ENCODE measurements around the gene NDUFS8. TPM values are rescaled to one million over a fixed set of nuclear protein-coding genes. Genes with fewer than 3 reads are reported as not detected.
A peak's percentile ranks its signal among the peaks of the same experiment; 100 is the strongest.

The NDUFS8 gene
- total RNA-seq, 1 experiment from 2014 or later = 167 TPM

DNA sequence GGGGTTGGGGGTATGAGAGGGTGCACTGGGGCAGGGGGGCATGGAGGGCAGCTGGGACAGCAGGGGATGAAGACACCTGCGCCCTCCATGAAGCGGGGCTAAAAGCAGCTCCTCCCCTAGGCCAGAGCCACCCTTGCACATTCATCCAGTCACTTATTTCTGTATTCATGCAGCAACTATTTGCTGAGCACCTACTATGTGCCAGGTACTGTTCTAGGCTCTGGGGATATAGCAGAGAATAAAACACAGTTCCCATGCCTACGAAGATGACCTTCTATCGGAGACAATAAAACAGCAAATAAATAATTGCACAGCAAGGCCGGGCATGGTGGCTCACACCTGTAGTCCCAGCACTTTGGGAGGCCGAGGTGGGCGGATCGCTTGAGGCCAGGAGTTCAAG lies 15.0 kb upstream of the NDUFS8 start:
- DNase-seq (ENCODE audit: low spot score) = no peak

DNA sequence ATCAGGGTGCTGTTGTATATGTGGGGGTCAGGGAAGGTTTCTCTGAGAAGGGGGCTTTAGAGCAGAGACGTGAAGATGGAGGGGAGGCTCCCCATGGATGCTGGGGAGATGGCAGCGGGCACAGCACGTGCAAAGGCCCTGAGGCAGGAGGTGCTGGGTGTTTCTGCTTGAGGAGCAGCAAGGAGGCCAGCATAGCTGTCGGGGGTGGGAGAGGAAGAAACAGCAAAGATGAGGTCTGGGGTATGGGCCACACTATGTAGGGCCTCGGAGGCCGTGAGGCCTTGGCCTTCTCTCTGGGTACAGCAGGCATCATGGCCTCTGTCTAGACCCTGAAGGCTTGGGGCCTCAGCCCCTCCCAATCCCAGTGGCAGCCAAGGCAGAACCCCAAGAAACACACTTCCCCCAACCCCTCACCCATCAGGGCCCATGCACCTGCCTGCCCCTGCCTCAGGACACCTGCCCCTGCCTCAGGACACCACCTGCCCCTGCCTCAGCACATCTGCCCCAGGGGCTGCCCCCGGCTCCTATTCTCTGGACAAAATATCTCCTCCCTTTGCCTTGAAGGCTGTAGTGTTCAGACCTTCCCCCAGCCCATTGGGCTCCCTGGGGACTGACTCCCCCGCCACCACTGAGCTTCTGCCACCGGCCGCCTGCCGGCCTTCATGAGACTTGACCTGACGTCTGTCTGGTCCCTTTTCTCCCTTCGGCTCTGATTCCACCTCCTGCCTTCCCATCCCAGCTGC lies 14.1 kb upstream of the NDUFS8 start:
- DNase-seq (ENCODE audit: low spot score) = no peak

DNA sequence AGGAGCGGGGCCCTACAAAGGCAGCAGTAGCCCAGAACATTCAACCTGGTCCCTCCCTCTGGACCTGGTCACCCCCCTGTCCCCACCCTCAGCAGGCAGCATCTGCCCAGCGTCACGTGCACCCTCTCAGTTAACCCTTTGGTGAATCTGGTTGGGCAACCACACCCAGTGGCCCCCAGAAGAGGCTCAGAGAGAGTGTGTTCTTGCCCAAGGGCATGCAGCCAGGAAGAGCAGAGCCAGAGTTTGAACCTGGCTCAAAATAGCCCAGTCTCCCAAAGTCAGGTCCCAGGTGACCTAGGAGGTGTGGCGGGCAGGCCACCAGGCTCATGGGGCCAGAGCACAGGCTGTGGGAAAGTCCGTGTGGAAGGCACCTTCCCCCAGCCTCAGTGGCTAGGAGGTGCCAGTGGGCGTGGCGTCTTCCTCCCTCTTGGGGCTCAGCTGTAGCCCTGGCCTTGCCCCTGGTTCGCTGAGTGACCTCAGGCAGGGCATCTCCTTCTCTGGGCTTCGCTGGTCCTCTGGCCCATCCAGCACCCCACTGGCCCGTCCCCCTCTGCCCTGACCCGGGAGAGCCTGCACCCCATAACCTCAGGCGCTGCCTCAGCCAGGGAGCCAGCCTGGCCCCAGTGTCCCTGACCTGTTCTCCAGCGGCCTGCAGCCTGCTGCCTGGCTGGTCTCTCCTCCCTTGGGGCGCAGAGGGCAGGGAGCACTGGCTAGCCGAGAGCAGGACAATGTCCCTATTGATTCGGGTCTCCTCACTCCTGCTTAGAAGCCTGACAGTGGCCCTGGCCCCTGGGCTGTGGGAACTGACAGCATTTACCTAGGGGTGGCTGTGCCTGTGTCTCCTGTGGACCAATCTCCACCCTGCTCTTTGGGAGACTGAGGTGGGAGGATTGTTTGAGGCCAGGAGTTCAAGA lies 13.3 kb upstream of the NDUFS8 start:
- no peak for DNase-seq (ENCODE audit: low spot score)

DNA sequence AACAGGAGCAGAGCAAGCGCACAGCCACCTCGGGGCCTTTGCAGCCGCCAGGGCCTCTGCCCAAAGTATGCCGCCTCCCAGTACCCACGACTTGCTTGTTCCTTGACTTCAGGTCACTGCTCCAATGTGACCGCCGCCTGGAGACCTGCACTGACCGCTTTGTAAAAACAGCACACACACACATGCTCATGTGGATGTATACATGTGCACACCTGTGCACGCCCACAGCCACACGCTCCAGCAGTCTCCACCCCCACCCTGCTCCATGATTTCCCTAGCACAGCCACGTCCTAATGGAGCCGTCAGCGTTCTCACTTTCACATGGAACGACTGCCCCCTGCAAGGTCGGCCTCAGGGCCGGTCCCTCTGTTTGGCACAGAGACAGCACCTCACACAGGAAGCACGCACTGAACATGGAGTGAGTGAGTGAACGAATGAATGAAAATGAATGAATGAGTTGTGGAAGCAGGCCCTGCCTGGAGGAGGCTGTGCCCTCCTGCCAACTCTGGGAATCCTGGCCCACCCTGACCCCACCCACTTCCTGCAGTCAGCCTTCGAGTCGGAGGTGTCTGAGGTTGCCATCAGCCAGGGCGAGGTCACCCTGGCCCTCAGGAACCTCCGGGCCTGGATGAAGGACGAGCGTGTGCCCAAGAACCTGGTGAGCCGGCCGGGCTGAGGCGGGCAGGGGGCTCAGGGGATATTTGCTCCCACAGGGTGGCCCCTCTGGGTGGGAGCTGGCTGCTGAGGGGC lies 12.3 kb upstream of the NDUFS8 start:
- DNase-seq (ENCODE audit: low spot score) = no peak

DNA sequence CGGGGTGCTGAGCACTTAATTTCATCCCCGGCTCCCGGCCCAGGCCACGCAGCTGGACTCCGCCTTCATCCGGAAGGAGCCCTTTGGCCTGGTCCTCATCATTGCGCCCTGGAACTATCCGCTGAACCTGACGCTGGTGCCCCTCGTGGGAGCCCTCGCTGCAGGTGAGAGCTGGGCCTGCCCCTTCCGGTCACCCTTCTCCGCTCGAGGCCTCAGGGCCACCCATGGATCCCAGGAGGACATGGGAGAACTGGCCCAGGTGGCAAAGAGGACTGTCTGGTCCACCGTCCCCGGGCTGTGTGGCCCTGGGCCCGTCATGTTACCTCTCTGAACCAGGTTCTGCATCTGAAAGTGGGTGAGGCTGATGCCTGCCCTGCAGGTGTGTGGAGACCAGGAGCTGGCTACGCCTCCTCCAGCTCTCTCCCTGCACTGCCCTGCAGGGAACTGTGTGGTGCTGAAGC lies 11.7 kb upstream of the NDUFS8 start:
- DNase-seq (ENCODE audit: low spot score) = no peak

- no peak for DNase-seq (ENCODE audit: low spot score)
These were observed 11.0 kb upstream of the NDUFS8 start for GRCh38 chr11:68019486-68019885.

GRCh38 chr11:68020575-68020974 lies 9.9 kb upstream of the NDUFS8 start:
- DNase-seq (ENCODE audit: low spot score) = peak; percentile 28

GRCh38 chr11:68021167-68021787 lies 9.2 kb upstream of the NDUFS8 start:
- no peak for DNase-seq (ENCODE audit: low spot score)

DNA sequence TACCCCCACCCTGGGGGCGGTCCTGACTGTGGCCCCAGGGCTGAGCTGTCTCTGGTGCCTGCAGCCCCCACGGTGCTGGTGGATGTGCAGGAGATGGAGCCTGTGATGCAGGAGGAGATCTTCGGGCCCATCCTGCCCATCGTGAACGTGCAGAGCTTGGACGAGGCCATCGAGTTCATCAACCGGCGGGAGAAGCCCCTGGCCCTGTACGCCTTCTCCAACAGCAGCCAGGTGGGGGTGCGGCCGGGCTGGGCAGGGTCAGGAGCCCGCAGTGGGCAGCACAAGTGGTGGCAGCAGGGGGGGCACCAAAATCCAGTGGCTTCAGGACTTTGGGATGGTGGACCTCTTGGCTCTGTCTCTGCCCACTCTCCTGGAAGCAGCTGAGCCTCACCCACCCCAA lies 8.0 kb upstream of the NDUFS8 start:
- DNase-seq (ENCODE audit: low spot score) = no peak

DNA sequence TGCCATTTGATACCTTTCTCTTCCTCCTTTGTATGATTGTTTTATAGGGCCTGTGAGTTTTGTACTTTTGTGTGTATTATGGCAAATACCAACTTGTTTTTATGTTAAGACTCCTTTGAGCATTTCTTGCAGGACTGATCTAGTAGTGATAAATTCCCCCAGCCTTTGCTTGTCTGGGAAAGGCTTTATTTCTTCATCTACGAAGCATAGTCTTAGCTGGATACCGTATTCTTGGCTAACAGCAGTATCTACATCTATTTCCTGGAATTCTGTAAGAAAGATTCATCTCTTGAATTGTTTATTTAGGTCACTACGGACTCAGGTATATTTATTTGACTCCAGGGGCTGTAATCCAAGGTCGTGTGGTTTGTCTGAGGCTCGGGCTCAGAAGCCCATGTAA lies 6.0 kb upstream of the NDUFS8 start:
- no peak for DNase-seq (ENCODE audit: low spot score)

- peak; percentile 40 for DNase-seq (ENCODE audit: low spot score)
These were observed 5.4 kb upstream of the NDUFS8 start for GRCh38 chr11:68025047-68025446.

DNA sequence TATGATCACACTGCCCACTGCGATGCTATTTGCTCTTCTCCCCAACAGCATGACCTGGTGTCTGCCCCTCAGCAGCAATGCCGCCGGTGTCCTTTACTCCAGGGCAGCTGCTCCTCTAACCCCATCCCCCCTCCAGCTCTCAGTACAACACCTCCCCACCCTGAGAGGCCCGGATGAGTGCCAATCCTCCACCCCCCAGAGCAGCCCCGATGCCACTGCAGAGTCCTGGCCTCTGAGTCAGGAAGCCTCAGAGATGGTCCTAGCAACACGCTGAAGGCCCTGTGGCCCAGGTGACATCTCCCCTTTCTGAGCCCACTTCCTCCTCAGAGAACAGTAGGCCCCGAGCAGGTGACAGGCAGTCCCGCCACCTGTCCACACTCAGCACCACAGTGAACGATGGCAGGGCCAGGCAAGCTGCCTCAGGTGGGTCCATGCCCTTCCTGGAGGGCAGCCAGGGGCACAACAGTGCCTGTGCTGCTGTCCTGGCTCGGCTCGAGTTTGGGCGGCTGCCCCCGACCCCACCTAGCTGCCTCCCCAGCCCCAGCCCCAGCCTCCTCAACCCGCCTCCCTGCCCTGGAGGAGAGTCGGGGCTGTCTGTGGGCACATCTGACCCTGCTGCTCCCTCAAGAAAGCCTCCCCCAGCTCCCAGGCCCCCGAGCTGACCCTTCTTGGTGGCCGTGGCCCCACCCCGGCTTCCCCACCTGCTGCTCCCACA lies 3.9 kb upstream of the NDUFS8 start:
- no peak for DNase-seq (ENCODE audit: low spot score)

GRCh38 chr11:68027667-68028066 lies 2.8 kb upstream of the NDUFS8 start:
- no peak for DNase-seq (ENCODE audit: low spot score)

- no peak for DNase-seq (ENCODE audit: low spot score)
These were observed 1.5 kb upstream of the NDUFS8 start for GRCh38 chr11:68028802-68029545.

DNA sequence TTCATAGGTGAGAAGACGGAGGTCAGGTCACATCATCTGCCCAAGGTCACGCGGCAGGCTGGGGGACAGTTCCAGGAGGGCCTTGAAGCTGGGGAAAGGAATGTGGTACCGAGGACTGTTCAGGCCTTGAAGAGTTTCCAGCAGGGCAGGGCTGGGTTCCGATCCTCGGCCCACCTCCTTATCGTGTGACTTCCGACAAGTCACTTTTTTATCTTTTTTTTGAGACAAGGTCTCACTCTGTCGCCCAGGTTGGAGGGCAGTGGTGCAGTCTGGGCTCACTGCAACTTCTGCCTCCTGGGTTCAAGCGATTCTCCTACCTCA lies 623 bp downstream of the NDUFS8 start:
- no peak for DNase-seq (ENCODE audit: low spot score)

DNA sequence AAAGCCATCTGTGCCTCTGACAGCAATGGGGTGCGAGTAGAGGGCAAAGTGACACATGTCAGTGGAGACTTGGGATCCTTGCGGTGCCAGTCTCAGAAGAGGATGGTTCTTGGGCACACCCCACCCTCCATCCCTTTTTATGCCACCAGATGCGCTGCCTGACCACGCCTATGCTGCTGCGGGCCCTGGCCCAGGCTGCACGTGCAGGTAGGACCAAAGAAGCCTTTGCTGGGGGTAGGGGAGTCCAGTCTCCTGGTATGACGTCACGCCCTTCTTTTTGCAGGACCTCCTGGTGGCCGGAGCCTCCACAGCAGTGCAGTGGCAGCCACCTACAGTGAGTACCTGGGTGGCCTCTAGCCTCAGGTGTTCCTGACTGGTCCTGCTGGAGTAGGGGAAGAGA lies 1.5 kb downstream of the NDUFS8 start:
- DNase-seq (ENCODE audit: low spot score) = no peak

GRCh38 chr11:68032997-68033707 lies 2.7 kb downstream of the NDUFS8 start:
- no peak for DNase-seq (ENCODE audit: low spot score)

GRCh38 chr11:68033708-68034045 lies 3.2 kb downstream of the NDUFS8 start:
- no peak for DNase-seq (ENCODE audit: low spot score)

- no peak for DNase-seq (ENCODE audit: low spot score)
These were observed 4.9 kb downstream of the NDUFS8 start for GRCh38 chr11:68035266-68035876.
